GM21526 (cell line): Measurements from ENCODE around the gene SREBF1.

ENCODE experiments used
- ATAC-seq: cut with Tn5 transposase; IDR thresholded peaks from one replicate; pipeline ENCODE4 v1.9.1; 2021; ENCODE audit warnings: moderate library complexity; ENCODE audit not compliant: unreplicated experiment, low FRiP score

SREBF1 gene

GRCh38 chr17:17836818-17837379 is at the start of gene SREBF1:
Gene SREBF1, minus strand, starts transcription at chr17:17836986. Its CDS starts 169 bp downstream, at chr17:17836817.
- ATAC-seq = peak; percentile 31

GRCh38 chr17:17886226-17886625 is 49.4 kb upstream of the SREBF1 start:
- no peak for ATAC-seq

GRCh38 chr17:17884391-17885357 is 47.9 kb upstream of the SREBF1 start:
- ATAC-seq = no peak

GRCh38 chr17:17883801-17884200 is 47.0 kb upstream of the SREBF1 start:
- ATAC-seq = no peak

GRCh38 chr17:17882082-17882581 is 45.3 kb upstream of the SREBF1 start:
- no peak for ATAC-seq

- ATAC-seq = no peak
Measured at GRCh38 chr17:17880577-17881196, 43.9 kb upstream of the SREBF1 start.

- no peak for ATAC-seq
Measured at GRCh38 chr17:17877529-17878358, 41.0 kb upstream of the SREBF1 start.

- ATAC-seq = no peak
Measured at GRCh38 chr17:17876959-17877528, 40.3 kb upstream of the SREBF1 start.

- no peak for ATAC-seq
Measured at GRCh38 chr17:17874478-17874877, 37.7 kb upstream of the SREBF1 start.

GRCh38 chr17:17873450-17873991 is 36.7 kb upstream of the SREBF1 start:
- no peak for ATAC-seq

- no peak for ATAC-seq
Measured at GRCh38 chr17:17872547-17873345, 36.0 kb upstream of the SREBF1 start.

GRCh38 chr17:17871913-17872312 is 35.1 kb upstream of the SREBF1 start:
- ATAC-seq = no peak

- no peak for ATAC-seq
Measured at GRCh38 chr17:17870247-17870646, 33.5 kb upstream of the SREBF1 start.

- ATAC-seq = no peak
Measured at GRCh38 chr17:17868641-17869522, 32.1 kb upstream of the SREBF1 start.

GRCh38 chr17:17866897-17867296 is 30.1 kb upstream of the SREBF1 start:
- ATAC-seq = no peak

GRCh38 chr17:17866425-17866824 is 29.6 kb upstream of the SREBF1 start:
- no peak for ATAC-seq

GRCh38 chr17:17865035-17865434 is 28.2 kb upstream of the SREBF1 start:
- no peak for ATAC-seq

GRCh38 chr17:17860766-17861107 is 24.0 kb upstream of the SREBF1 start:
- no peak for ATAC-seq
